Ishikawa (cell line): Measurements from ENCODE around the gene FAM168A.

Source experiments
- NFIC ChIP-seq: IDR thresholded peaks from 2 replicates; pipeline ENCODE4 v1.6.1; 2012
- RAD21 ChIP-seq: IDR thresholded peaks from 2 replicates; pipeline ENCODE4 v1.6.1; 2012; ENCODE audit warnings: low read depth
- REST ChIP-seq: IDR thresholded peaks from 2 replicates; pipeline ENCODE4 v1.6.1; 2012; ENCODE audit warnings: low read depth, mild to moderate bottlenecking

- TF ChIP-seq NFIC = no peak
- TF ChIP-seq RAD21 = no peak
- no peak for TF ChIP-seq REST
These were observed 232.3 kb downstream of the FAM168A start for GRCh38 chr11:73365352-73366264.
